Measurements from ENCODE around the gene CPA5.

CPA5 gene

DNA sequence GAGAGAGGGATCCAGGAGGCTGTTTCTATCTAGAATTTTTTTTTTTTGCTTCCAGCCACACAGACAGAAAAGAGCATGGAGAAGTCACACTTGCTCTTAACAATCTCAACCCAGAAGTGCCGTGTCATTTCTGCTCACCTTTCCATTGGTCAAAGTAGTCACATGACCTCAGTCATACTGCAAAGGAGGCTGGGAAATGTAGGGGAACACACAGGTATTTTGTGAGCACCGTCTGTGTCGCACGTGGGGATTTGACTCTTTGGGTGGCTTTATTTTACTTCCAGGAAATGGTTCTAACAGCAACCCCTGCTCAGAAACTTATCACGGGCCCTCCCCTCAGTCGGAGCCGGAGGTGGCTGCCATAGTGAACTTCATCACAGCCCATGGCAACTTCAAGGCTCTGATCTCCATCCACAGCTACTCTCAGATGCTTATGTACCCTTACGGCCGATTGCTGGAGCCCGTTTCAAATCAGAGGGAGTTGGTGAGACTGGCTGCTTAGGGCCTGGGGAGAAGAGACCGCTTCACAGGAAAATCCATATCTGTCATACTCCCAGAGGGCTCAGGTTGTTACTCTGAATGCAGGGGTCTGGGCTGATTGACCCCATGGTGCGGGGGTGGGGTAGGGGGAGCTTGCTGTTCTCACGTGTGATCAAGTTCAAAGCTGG, 22.6 kb downstream of the CPA5 start:
- TF ChIP-seq, protein P1, sequence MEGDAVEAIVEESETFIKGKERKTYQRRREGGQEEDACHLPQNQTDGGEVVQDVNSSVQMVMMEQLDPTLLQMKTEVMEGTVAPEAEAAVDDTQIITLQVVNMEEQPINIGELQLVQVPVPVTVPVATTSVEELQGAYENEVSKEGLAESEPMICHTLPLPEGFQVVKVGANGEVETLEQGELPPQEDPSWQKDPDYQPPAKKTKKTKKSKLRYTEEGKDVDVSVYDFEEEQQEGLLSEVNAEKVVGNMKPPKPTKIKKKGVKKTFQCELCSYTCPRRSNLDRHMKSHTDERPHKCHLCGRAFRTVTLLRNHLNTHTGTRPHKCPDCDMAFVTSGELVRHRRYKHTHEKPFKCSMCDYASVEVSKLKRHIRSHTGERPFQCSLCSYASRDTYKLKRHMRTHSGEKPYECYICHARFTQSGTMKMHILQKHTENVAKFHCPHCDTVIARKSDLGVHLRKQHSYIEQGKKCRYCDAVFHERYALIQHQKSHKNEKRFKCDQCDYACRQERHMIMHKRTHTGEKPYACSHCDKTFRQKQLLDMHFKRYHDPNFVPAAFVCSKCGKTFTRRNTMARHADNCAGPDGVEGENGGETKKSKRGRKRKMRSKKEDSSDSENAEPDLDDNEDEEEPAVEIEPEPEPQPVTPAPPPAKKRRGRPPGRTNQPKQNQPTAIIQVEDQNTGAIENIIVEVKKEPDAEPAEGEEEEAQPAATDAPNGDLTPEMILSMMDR (IDR thresholded peaks at IDR 0.05; ENCODE audit: extremely low read depth, insufficient read depth, missing control alignments), result no peak
- no peak for DNase-seq (ENCODE audit: low spot score)
- in situ Hi-C loops (cut with MboI; ENCODE audit: low pct_unique_long_range_greater_than_20kb, low sequenced_read_pairs, unreplicated experiment), result no loop called here

DNA sequence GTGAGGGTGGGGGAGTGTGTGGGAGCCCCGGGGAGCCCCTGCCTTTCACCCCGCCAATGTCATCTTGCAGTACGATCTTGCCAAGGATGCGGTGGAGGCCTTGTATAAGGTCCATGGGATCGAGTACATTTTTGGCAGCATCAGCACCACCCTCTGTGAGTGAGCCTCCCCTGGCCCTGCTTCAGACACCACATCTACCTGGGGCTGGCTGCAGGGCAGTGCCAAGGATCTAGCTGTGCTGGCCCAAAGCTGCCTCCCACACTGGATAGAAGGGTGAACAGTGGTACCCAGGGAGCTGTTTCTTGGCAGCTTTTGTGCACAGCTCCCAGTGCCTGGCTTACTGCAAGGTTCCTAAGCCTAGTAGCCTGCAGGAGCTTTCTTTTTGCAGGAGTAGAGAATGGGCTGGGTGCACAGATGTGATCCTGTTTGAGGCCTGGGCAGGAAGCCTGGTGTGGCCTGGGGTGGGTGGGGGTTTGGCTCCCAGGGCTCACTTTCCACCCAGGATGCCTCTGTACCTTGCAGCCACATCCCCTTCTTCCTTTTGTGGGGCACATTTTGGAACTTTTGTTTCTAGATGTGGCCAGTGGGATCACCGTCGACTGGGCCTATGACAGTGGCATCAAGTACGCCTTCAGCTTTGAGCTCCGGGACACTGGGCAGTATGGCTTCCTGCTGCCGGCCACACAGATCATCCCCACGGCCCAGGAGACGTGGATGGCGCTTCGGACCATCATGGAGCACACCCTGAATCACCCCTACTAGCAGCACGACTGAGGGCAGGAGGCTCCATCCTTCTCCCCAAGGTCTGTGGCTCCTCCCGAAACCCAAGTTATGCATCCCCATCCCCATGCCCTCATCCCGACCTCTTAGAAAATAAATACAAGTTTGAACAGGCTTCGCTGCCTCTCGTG, 23.5 kb downstream of the CPA5 start:
- TF ChIP-seq, protein P1 (IDR thresholded peaks at IDR 0.05; ENCODE audit: extremely low read depth, insufficient read depth, missing control alignments), result no peak
- in situ Hi-C loops (cut with MboI; ENCODE audit: low pct_unique_long_range_greater_than_20kb, low sequenced_read_pairs, unreplicated experiment), result no loop called here
- DNase-seq (ENCODE audit: low spot score), result no peak

DNA sequence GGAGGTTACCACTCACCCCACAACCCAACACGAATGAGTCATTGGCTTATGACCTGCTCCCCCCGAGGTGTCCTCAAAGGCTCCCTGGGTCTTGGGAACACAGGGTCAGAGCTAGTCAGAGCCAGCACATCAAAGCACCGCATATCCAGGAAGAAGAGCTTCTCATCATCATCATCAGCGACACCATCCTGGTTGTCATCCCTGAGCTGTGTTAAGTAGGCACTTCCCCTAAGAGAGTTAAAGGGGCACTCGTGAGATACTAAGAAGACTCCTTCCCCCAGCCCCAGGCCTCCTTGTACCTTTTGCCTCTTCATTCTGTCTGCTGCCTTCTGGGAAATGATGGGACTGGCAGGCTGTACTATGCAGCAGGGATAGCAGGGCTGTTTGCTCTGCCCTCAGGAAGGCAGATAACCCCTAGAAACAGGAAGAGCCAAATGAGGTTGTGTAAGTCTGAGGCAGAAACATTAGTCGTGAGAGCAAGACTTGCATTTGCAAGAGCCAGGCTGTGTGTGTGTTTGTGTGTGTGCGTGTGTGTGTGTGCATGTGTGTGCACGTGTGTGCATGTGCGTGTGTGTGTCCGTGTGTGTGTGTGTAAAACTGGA, 24.6 kb downstream of the CPA5 start:
- TF ChIP-seq, protein P1 (IDR thresholded peaks at IDR 0.05; ENCODE audit: extremely low read depth, insufficient read depth, missing control alignments), result no peak
- in situ Hi-C loops (cut with MboI; ENCODE audit: low pct_unique_long_range_greater_than_20kb, low sequenced_read_pairs, unreplicated experiment), result no loop called here
- DNase-seq (ENCODE audit: low spot score), result no peak

DNA sequence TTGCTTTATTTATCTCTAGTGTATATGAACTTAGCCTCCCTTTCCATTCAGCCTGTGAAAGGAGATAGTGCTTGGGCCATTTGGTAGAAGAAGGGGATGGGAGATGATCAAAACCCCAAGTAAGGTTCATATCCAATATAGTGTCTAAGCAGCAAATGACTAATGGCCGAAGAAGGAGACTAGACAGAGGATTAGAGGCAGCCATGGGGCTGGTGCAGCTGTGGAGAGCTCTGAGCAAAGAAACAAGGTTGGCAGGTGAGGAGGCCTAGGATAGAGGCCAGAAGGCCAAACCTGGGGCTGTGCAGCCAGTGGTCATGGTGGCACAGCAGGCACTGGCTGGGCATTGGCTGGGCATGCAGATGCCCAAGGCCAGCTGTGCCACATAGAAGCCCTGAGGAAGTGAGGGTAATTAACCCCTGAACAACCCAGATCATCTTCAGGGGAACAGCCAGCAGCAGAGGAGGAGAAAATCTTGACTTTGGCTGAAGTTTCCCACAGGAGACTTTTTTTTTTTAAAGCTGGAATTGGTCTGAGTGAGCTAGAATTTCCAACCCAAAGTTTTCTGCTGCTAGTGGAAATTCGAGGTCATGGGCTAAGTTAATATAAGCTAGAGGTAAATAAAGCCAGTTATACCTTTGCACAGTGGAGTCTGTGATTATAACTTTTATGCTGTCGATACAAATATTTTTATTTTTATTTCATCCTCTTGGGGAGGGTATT, 25.4 kb downstream of the CPA5 start:
- TF ChIP-seq, protein P1 (IDR thresholded peaks at IDR 0.05; ENCODE audit: extremely low read depth, insufficient read depth, missing control alignments), result no peak
- in situ Hi-C loops (cut with MboI; ENCODE audit: low pct_unique_long_range_greater_than_20kb, low sequenced_read_pairs, unreplicated experiment), result no loop called here
- DNase-seq (ENCODE audit: low spot score), result no peak

DNA sequence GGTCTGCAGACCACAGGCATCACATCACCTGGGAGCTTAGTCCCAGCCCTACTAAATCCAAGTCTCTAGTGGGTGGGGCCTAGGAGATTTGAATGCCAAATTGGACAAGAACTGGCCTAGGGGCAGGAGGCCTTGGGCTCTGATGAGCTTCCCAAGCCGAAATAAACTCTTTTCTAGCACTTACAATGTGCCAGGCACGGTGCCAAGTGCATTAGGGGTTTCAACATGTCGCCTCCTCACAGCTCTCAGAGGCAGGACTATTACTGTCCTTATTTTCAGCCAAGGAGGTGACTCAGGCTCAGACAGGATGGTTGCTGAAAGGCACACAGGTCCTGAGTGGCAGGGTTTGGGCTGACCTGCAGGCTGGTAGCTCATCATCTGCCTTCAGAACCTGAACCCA, 26.4 kb downstream of the CPA5 start:
- in situ Hi-C loops (cut with MboI; ENCODE audit: low pct_unique_long_range_greater_than_20kb, low sequenced_read_pairs, unreplicated experiment), result no loop called here
- no peak for DNase-seq (ENCODE audit: low spot score)

More for the DNA sequence above, 26.4 kb downstream of the CPA5 start:
- TF ChIP-seq, protein P1 (IDR thresholded peaks at IDR 0.05; ENCODE audit: extremely low read depth, insufficient read depth, missing control alignments), result no peak

Measured in GM13977 (cell line).